ENCODE results near the gene ITGA2B.
"Not testable (repeated sequence)": the region's sequence is repeated elsewhere in the genome, so short reads cannot be mapped to it uniquely, and the experiment has no call there.

ITGA2B gene

GRCh38 chr17:44333371-44333770, 56.1 kb downstream of the ITGA2B start:
- FAIRE-seq (no peak), DNase-seq (ENCODE audit: low spot score) (no peak)

GRCh38 chr17:44331249-44331760, 58.1 kb downstream of the ITGA2B start:
- DNase-seq (ENCODE audit: low spot score): peak; percentile 72
- peak; percentile 37 for FAIRE-seq

- FAIRE-seq; DNase-seq (ENCODE audit: low spot score): not testable (repeated sequence)
Observed at GRCh38 chr17:44330263-44330662, 59.2 kb downstream of the ITGA2B start.

- not testable (repeated sequence) for DNase-seq (ENCODE audit: low spot score); FAIRE-seq
Observed at GRCh38 chr17:44329516-44329915, 59.9 kb downstream of the ITGA2B start.

- DNase-seq (ENCODE audit: low spot score): no peak
Observed at GRCh38 chr17:44327715-44328449, 61.6 kb downstream of the ITGA2B start.

GRCh38 chr17:44326861-44327444, 62.5 kb downstream of the ITGA2B start:
- no peak for FAIRE-seq

More at GRCh38 chr17:44327715-44328449, 61.6 kb downstream of the ITGA2B start:
- FAIRE-seq: no peak

GRCh38 chr17:44324571-44325275, 64.7 kb downstream of the ITGA2B start, which contains the start of gene SLC25A39:
SLC25A39 (minus strand) TSS chr17:44324823; CDS start chr17:44323562, 1,261 bp downstream.
- DNase-seq (ENCODE audit: low spot score) (peak; percentile 95), FAIRE-seq (peak; percentile 96)

More at GRCh38 chr17:44326861-44327444, 62.5 kb downstream of the ITGA2B start:
- DNase-seq (ENCODE audit: low spot score): peak; percentile 98

GRCh38 chr17:44324092-44324570, 65.3 kb downstream of the ITGA2B start:
- DNase-seq (ENCODE audit: low spot score) (no peak), FAIRE-seq (no peak)

GRCh38 chr17:44323359-44324091, 65.9 kb downstream of the ITGA2B start:
- no peak for FAIRE-seq
- no peak for DNase-seq (ENCODE audit: low spot score)

GRCh38 chr17:44322236-44322895, 67.1 kb downstream of the ITGA2B start:
- no peak for DNase-seq (ENCODE audit: low spot score)
- FAIRE-seq: no peak

All from urothelium cell line (cell line).